Neural progenitor cell (in vitro differentiated cells): Measurements from ENCODE around the gene MYOG. TPM values are rescaled to one million over a fixed set of nuclear protein-coding genes. Genes with fewer than 3 reads are reported as not detected.

Source experiments
- DNase-seq: peaks from one replicate; pipeline ENCODE4 v3.0.0-alpha.2; 2016; ENCODE audit warnings: low spot score
- H2AFZ ChIP-seq: fragments of 200-600 bp; sonication (generic); replicated peaks from 2 replicates; pipeline ENCODE4 v1.6.1; 2016; ENCODE audit warnings: antibody characterized with exemption
- H3F3A ChIP-seq: fragments of 200-600 bp; sonication (generic); 2 replicates; pipeline ENCODE4 v1.6.1; 2016; ENCODE audit warnings: antibody characterized with exemption, low read depth
- H3K27ac ChIP-seq: fragments of 200-600 bp; sonication (generic); 2 replicates; pipeline ENCODE4 v1.5.1; 2016; ENCODE audit warnings: mild to moderate bottlenecking
- H3K27me3 ChIP-seq: fragments of 200-600 bp; sonication (generic); 2 replicates; pipeline ENCODE4 v1.6.1; 2016; ENCODE audit warnings: mild to moderate bottlenecking, moderate library complexity
- H3K36me3 ChIP-seq: fragments of 200-600 bp; sonication (generic); 2 replicates; pipeline ENCODE4 v1.5.1; 2016
- H3K4me1 ChIP-seq: fragments of 200-600 bp; sonication (generic); 2 replicates; pipeline ENCODE4 v1.6.1; 2016; ENCODE audit warnings: mixed run types
- H3K4me2 ChIP-seq: fragments of 200-600 bp; sonication (generic); 2 replicates; pipeline ENCODE4 v1.6.1; 2016
- H3K4me3 ChIP-seq: fragments of 200-600 bp; sonication (generic); 2 replicates; pipeline ENCODE4 v1.5.1; 2016
- H3K79me2 ChIP-seq: fragments of 200-600 bp; sonication (generic); 2 replicates; pipeline ENCODE4 v1.6.1; 2016; ENCODE audit warnings: low read depth
- H3K9ac ChIP-seq: fragments of 200-600 bp; sonication (generic); 2 replicates; pipeline ENCODE4 v1.6.1; 2016
- H3K9me3 ChIP-seq: fragments of 200-600 bp; sonication (generic); 2 replicates; pipeline ENCODE4 v1.5.1; 2016; ENCODE audit warnings: low read depth
- H4K20me1 ChIP-seq: fragments of 200-600 bp; sonication (generic); 2 replicates; pipeline ENCODE4 v1.6.1; 2016; ENCODE audit warnings: low read depth
- H3K27ac Mint-ChIP-seq: 3 replicates; pipeline ENCODE4 v1.8.0; 2021; ENCODE audit warnings: mixed read lengths
- H3K27me3 Mint-ChIP-seq: 2 replicates; pipeline ENCODE4 v1.8.0; 2022; ENCODE audit warnings: low read depth, mild to moderate bottlenecking, inconsistent platforms, moderate library complexity, mixed read lengths; ENCODE audit not compliant: insufficient read depth
- H3K36me3 Mint-ChIP-seq: 3 replicates; pipeline ENCODE4 v1.8.0; 2021; ENCODE audit warnings: mixed read lengths
- H3K4me1 Mint-ChIP-seq: 3 replicates; pipeline ENCODE4 v1.8.0; 2021; ENCODE audit warnings: mixed read lengths
- H3K4me3 Mint-ChIP-seq: 3 replicates; pipeline ENCODE4 v1.8.0; 2021; ENCODE audit warnings: mild to moderate bottlenecking, moderate library complexity, mixed read lengths
- H3K9me3 Mint-ChIP-seq: 3 replicates; pipeline ENCODE4 v1.8.0; 2020; ENCODE audit warnings: mixed read lengths
- EZH2 ChIP-seq: fragments of 200-600 bp; sonication (generic); IDR thresholded peaks from 2 replicates; pipeline ENCODE4 v1.6.1; 2017; ENCODE audit warnings: antibody characterized with exemption, mild to moderate bottlenecking, moderate library complexity
- EZH2phosphoT487 ChIP-seq: fragments of 200-600 bp; sonication (generic); IDR thresholded peaks from 2 replicates; pipeline ENCODE4 v1.6.1; 2017; ENCODE audit warnings: antibody characterized with exemption
- total RNA-seq: library from RNA; depleted of rRNA; stranded (reverse); fragments of >200 nt; gene quantifications from 2 replicates; pipeline ENCODE4 v1.2.3, GENCODE V29; 2015; ENCODE audit warnings: low replicate concordance
- TF ChIP-seq, protein P1 (sequence below): fragments of 200-600 bp; sonication (generic); IDR thresholded peaks from 2 replicates; pipeline ENCODE4 v1.5.1; 2017; ENCODE audit warnings: antibody characterized with exemption, mild to moderate bottlenecking

MYOG gene
- total RNA-seq, 1 donor from 2014 or later, result not detected

- no peak for DNase-seq
- no peaks in the 10 kb centered on the region for H3K36me3 Mint-ChIP-seq
- no peak overlapping the region for H3K4me3 Mint-ChIP-seq
- TF ChIP-seq EZH2 (no peak), EZH2phosphoT487 (no peak)
- TF ChIP-seq, protein P1, sequence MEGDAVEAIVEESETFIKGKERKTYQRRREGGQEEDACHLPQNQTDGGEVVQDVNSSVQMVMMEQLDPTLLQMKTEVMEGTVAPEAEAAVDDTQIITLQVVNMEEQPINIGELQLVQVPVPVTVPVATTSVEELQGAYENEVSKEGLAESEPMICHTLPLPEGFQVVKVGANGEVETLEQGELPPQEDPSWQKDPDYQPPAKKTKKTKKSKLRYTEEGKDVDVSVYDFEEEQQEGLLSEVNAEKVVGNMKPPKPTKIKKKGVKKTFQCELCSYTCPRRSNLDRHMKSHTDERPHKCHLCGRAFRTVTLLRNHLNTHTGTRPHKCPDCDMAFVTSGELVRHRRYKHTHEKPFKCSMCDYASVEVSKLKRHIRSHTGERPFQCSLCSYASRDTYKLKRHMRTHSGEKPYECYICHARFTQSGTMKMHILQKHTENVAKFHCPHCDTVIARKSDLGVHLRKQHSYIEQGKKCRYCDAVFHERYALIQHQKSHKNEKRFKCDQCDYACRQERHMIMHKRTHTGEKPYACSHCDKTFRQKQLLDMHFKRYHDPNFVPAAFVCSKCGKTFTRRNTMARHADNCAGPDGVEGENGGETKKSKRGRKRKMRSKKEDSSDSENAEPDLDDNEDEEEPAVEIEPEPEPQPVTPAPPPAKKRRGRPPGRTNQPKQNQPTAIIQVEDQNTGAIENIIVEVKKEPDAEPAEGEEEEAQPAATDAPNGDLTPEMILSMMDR, result no peak
- Histone ChIP-seq H3K27ac (no peak overlapping the region), H3K4me3 (no peak overlapping the region), H3K27me3 (peaks cover 68% of the 10 kb centered on the region), H3F3A (no peaks in the 10 kb centered on the region), H2AFZ (no peak overlapping the region), H3K9ac (no peak overlapping the region), H3K9me3 (no peaks in the 10 kb centered on the region), H3K4me2 (no peak overlapping the region), H3K4me1 (no peaks in the 10 kb centered on the region), H3K36me3 (no peaks in the 10 kb centered on the region), H3K79me2 (no peaks in the 10 kb centered on the region), H4K20me1 (no peaks in the 10 kb centered on the region)
- no peaks in the 10 kb centered on the region for H3K9me3 Mint-ChIP-seq
- H3K27ac Mint-ChIP-seq, result no peak overlapping the region
- peaks cover 15% of the 10 kb centered on the region for H3K27me3 Mint-ChIP-seq
- no peaks in the 10 kb centered on the region for H3K4me1 Mint-ChIP-seq
These were observed 27.5 kb upstream of the MYOG start for GRCh38 chr1:203113308-203113707.

GRCh38 chr1:203112475-203112874 lies 26.7 kb upstream of the MYOG start:
- Mint-ChIP-seq H3K9me3 (no peaks in the 10 kb centered on the region), H3K4me1 (no peaks in the 10 kb centered on the region), H3K36me3 (no peaks in the 10 kb centered on the region), H3K27ac (no peak overlapping the region), H3K4me3 (no peak overlapping the region), H3K27me3 (peaks cover 15% of the 10 kb centered on the region)
- Histone ChIP-seq H3F3A (no peaks in the 10 kb centered on the region), H3K27ac (no peak overlapping the region), H3K4me1 (no peaks in the 10 kb centered on the region), H3K9me3 (no peaks in the 10 kb centered on the region), H2AFZ (no peak overlapping the region), H3K27me3 (peaks cover 74% of the 10 kb centered on the region), H3K4me2 (no peak overlapping the region), H4K20me1 (no peaks in the 10 kb centered on the region), H3K4me3 (no peak overlapping the region), H3K36me3 (no peaks in the 10 kb centered on the region), H3K9ac (no peak overlapping the region), H3K79me2 (no peaks in the 10 kb centered on the region)
- no peak for DNase-seq
- TF ChIP-seq EZH2phosphoT487, result no peak
- no peak for TF ChIP-seq EZH2
- TF ChIP-seq, protein P1, result no peak

DNA sequence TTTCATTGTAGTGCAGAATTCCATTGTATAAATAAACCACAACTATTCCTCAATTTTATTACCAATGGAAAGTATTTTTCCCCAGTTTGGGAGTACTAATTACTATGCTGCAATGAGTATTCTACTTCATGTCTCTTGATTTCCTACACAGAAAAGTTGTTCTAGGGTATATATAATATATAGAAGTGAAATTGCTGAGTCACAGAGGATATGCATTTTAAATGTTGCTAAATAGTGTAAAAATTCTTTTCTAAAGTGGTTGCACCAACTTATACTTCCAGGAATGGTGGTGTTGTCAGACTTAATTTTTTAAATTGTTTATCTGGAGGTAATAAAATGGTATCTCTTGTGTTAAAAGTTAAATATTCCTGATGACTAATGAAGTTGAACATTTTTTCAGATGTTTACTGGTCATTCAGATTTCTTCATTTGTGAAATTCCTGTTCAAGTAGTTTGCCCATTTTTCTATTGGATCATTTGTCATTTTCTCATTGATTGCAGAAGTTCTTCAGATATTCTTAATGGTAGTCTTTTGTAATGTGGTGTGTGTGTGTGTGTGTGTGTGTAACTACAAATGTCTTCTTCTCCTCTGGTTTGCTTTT lies 19.1 kb upstream of the MYOG start:
- Histone ChIP-seq H3K27ac (no peak overlapping the region), H3K79me2 (no peaks in the 10 kb centered on the region), H3K4me3 (no peak overlapping the region), H3K9me3 (no peaks in the 10 kb centered on the region), H3K9ac (no peak overlapping the region), H3K36me3 (no peaks in the 10 kb centered on the region), H2AFZ (no peak overlapping the region), H3K4me1 (no peaks in the 10 kb centered on the region), H3K4me2 (no peak overlapping the region), H3K27me3 (peaks cover 38% of the 10 kb centered on the region), H3F3A (no peaks in the 10 kb centered on the region), H4K20me1 (no peaks in the 10 kb centered on the region)
- H3K36me3 Mint-ChIP-seq, result no peaks in the 10 kb centered on the region
- H3K27ac Mint-ChIP-seq, result no peak overlapping the region
- H3K4me3 Mint-ChIP-seq, result no peak overlapping the region
- H3K27me3 Mint-ChIP-seq, result peaks cover 10% of the 10 kb centered on the region
- peaks cover 3% of the 10 kb centered on the region for H3K4me1 Mint-ChIP-seq
- TF ChIP-seq EZH2phosphoT487 (no peak), EZH2 (no peak)
- TF ChIP-seq, protein P1, result no peak
- DNase-seq, result no peak
- no peaks in the 10 kb centered on the region for H3K9me3 Mint-ChIP-seq
